Upper lobe of left lung (tissue), 4 donors: ENCODE results near the gene INPP5K.

Source experiments
- POLR2A ChIP-seq, 4 donors: fragments of 450-650 bp; IDR thresholded peaks; one replicate each; pipeline ENCODE4 v1.5.1; 2016 to 2017; ENCODE audit warnings: antibody characterized with exemption in 4 of 4, mild to moderate bottlenecking in 2 of 4
- POLR2AphosphoS5 ChIP-seq, 2 donors: sonication (generic); formaldehyde crosslinking; IDR thresholded peaks; one replicate each; pipeline ENCODE4 v1.5.1; 2017; ENCODE audit warnings: antibody characterized with exemption in 2 of 2

DNA sequence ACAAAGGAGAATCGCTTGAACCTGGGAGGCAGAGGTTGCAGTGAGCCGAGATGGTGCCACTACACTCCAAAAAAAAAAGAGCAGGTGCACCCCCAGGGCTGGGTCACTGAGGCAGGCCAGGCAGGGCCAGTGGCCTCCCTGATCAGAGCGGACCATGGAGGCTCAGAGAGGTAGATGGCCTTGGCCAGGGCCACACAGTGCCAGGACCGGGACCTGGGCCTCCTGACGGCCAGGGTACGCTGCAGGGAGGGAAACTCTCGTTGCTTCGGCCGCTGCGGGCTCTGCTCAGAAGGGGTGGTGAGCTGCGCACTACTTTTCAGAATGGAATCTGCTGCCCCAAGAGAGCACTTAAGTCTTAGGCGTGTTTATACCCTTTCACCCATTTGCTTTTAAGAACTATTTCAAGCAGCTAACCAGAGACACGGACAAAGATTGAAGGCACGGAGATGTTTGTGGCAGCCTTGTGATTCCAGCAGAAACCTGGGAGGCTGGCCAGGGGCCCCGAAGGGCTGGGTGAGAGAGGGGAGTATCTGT, 41.0 kb downstream of the INPP5K start:
- TF ChIP-seq POLR2AphosphoS5 (IDR thresholded peaks at IDR 0.05), result no peak
- no peak for TF ChIP-seq POLR2A (IDR thresholded peaks at IDR 0.05)
